Loucy (cell line): ENCODE measurements around the gene INTS1.
A peak's percentile ranks its signal among the peaks of the same experiment; 100 is the strongest.

ENCODE experiments used
- H2AFZ ChIP-seq: fragments of 200-600 bp; sonication (generic); 2 replicates; pipeline ENCODE4 v1.6.0; 2016; ENCODE audit warnings: antibody characterized with exemption, mild to moderate bottlenecking, low read length, moderate library complexity
- H3F3A ChIP-seq: fragments of 200-600 bp; 2 replicates; pipeline ENCODE4 v1.6.0; 2016; ENCODE audit warnings: antibody characterized with exemption, low read depth, mild to moderate bottlenecking
- H3K27me3 ChIP-seq: fragments of 200-600 bp; sonication (generic); 2 replicates; pipeline ENCODE4 v1.6.1; 2014; ENCODE audit warnings: low read length, mild to moderate bottlenecking; ENCODE audit not compliant: insufficient read depth, poor library complexity, severe bottlenecking
- H3K36me3 ChIP-seq: fragments of 200-600 bp; sonication (generic); 2 replicates; pipeline ENCODE4 v1.6.1; 2016; ENCODE audit warnings: low read length; ENCODE audit not compliant: insufficient read depth
- H3K4me1 ChIP-seq: fragments of 200-600 bp; sonication (generic); 2 replicates; pipeline ENCODE4 v1.5.1; 2014; ENCODE audit warnings: low read length, mild to moderate bottlenecking; ENCODE audit not compliant: insufficient read depth, poor library complexity, severe bottlenecking
- H3K4me2 ChIP-seq: fragments of 200-600 bp; sonication (generic); 2 replicates; pipeline ENCODE4 v1.6.0; 2014; ENCODE audit warnings: antibody characterized with exemption, low read length, low read depth, mild to moderate bottlenecking; ENCODE audit not compliant: poor library complexity, severe bottlenecking
- H3K4me3 ChIP-seq: fragments of 200-600 bp; sonication (generic); 2 replicates; pipeline ENCODE4 v1.5.1; 2014; ENCODE audit warnings: low read length, mild to moderate bottlenecking, mixed read lengths; ENCODE audit not compliant: poor library complexity, severe bottlenecking
- H3K79me2 ChIP-seq: fragments of 200-600 bp; sonication (generic); 2 replicates; pipeline ENCODE4 v1.6.1; 2014; ENCODE audit warnings: low read length; ENCODE audit not compliant: insufficient read depth
- H3K9ac ChIP-seq: fragments of 200-600 bp; sonication (generic); 2 replicates; pipeline ENCODE4 v1.6.0; 2014; ENCODE audit warnings: mild to moderate bottlenecking, low read depth, low read length, moderate library complexity; ENCODE audit not compliant: poor library complexity, severe bottlenecking
- H3K9me2 ChIP-seq: fragments of 200-600 bp; sonication (generic); replicated peaks from 2 replicates; pipeline ENCODE4 v1.6.1; 2016; ENCODE audit warnings: low read depth, low read length, mixed read lengths
- H3K9me3 ChIP-seq: fragments of 200-600 bp; sonication (generic); 2 replicates; pipeline ENCODE4 v1.6.1; 2014; ENCODE audit warnings: mild to moderate bottlenecking, antibody characterized with exemption, low read length, low read depth; ENCODE audit not compliant: insufficient read depth
- H4K20me1 ChIP-seq: fragments of 200-600 bp; sonication (generic); 2 replicates; pipeline ENCODE4 v1.6.0; 2014; ENCODE audit warnings: antibody characterized with exemption, low read length, mild to moderate bottlenecking; ENCODE audit not compliant: insufficient read depth, poor library complexity, severe bottlenecking
- CTCF ChIP-seq: fragments of 200-600 bp; sonication (generic); conservative IDR thresholded peaks from 2 replicates; pipeline ENCODE4 v1.5.1; 2014; ENCODE audit warnings: mild to moderate bottlenecking, antibody characterized with exemption, low read length
- EZH2phosphoT487 ChIP-seq: fragments of 200-600 bp; IDR thresholded peaks from 2 replicates; pipeline ENCODE4 v1.6.1; 2018; ENCODE audit warnings: antibody characterized with exemption, mild to moderate bottlenecking, moderate library complexity, borderline replicate concordance

Gene INTS1

GRCh38 chr7:1532456-1533254 lies 28.5 kb upstream of the INTS1 start:
- Histone ChIP-seq H3F3A (no peaks in the 10 kb centered on the region), H3K4me3 (peak overlapping the region; percentile 88), H3K9me3 (no peaks in the 10 kb centered on the region), H3K4me1 (peaks cover 36% of the 10 kb centered on the region), H3K36me3 (peaks cover 13% of the 10 kb centered on the region; the same call in 1 of the 2 replicates), H3K4me2 (peak overlapping the region; percentile 90), H3K9me2 (no peaks in the 10 kb centered on the region), H4K20me1 (peaks cover 66% of the 10 kb centered on the region), H2AFZ (no peak overlapping the region), H3K79me2 (peaks cover 75% of the 10 kb centered on the region), H3K27me3 (no peaks in the 10 kb centered on the region), H3K9ac (peak overlapping the region; percentile 70)
- TF ChIP-seq CTCF, result no peak
- TF ChIP-seq EZH2phosphoT487, result no peak

- TF ChIP-seq EZH2phosphoT487 (no peak), CTCF (no peak)
- H3K27me3 ChIP-seq, result no peaks in the 10 kb centered on the region
- H3K4me3 ChIP-seq, result peak overlapping the region; percentile 88
- H3K9ac ChIP-seq, result peak overlapping the region; percentile 70
- peaks cover 13% of the 10 kb centered on the region; the same call in 1 of the 2 replicates for H3K36me3 ChIP-seq
- no peaks in the 10 kb centered on the region for H3K9me3 ChIP-seq
- no peaks in the 10 kb centered on the region for H3K9me2 ChIP-seq
- H3K4me2 ChIP-seq, result peak overlapping the region; percentile 90
- no peak overlapping the region for H2AFZ ChIP-seq
- no peaks in the 10 kb centered on the region for H3F3A ChIP-seq
- peaks cover 69% of the 10 kb centered on the region for H3K79me2 ChIP-seq
- H3K4me1 ChIP-seq, result peaks cover 40% of the 10 kb centered on the region
- peaks cover 59% of the 10 kb centered on the region for H4K20me1 ChIP-seq
These were observed 27.8 kb upstream of the INTS1 start for GRCh38 chr7:1531979-1532455.

GRCh38 chr7:1531263-1531978 lies 27.2 kb upstream of the INTS1 start:
- no peaks in the 10 kb centered on the region for H3K9me2 ChIP-seq
- H4K20me1 ChIP-seq, result peaks cover 53% of the 10 kb centered on the region
- H2AFZ ChIP-seq, result no peak overlapping the region
- H3K36me3 ChIP-seq, result peaks cover 10% of the 10 kb centered on the region; the same call in 1 of the 2 replicates
- no peaks in the 10 kb centered on the region for H3K27me3 ChIP-seq
- TF ChIP-seq CTCF (no peak), EZH2phosphoT487 (no peak)
- peak overlapping the region; percentile 70 for H3K9ac ChIP-seq
- H3K79me2 ChIP-seq, result peaks cover 63% of the 10 kb centered on the region
- no peaks in the 10 kb centered on the region for H3K9me3 ChIP-seq
- peaks cover 46% of the 10 kb centered on the region for H3K4me1 ChIP-seq
- no peaks in the 10 kb centered on the region for H3F3A ChIP-seq
- peak overlapping the region; percentile 90 for H3K4me2 ChIP-seq
- peak overlapping the region; percentile 88 for H3K4me3 ChIP-seq
